A549 (cell line): Measurements from ENCODE around the gene ZIC4.

Experiments used
- CBX2 ChIP-seq: fragments of 200-600 bp; sonication (generic); IDR thresholded peaks from 2 replicates; pipeline ENCODE4 v1.6.1; 2016; ENCODE audit warnings: low read depth, mild to moderate bottlenecking, borderline replicate concordance
- CEBPB ChIP-seq, 2 experiments: fragments of >200 bp in 1 of 2; sonication (Bioruptor Twin) in 1 of 2; formaldehyde crosslinking in 1 of 2; IDR thresholded peaks; 2 replicates each; pipeline ENCODE4 v1.6.1; 2012 to 2016
- CHD4 ChIP-seq: fragments of 200-600 bp; sonication (generic); IDR thresholded peaks from 2 replicates; pipeline ENCODE4 v1.6.1; 2016; ENCODE audit warnings: antibody characterized with exemption, mild to moderate bottlenecking, borderline replicate concordance
- EHMT2 ChIP-seq: fragments of 200-600 bp; sonication (generic); IDR thresholded peaks from 2 replicates; pipeline ENCODE4 v1.6.1; 2016; ENCODE audit warnings: antibody characterized with exemption, low read depth, mild to moderate bottlenecking, moderate library complexity
- EP300 ChIP-seq, 2 experiments: fragments of >200 bp; sonication (Bioruptor Twin); formaldehyde crosslinking; IDR thresholded peaks; 2 replicates in 1 of 2; 3 replicates in 1 of 2; pipeline ENCODE4 v1.6.1; 2016 to 2017
- GATA3 ChIP-seq: IDR thresholded peaks from 2 replicates; pipeline ENCODE4 v1.6.1; 2012; ENCODE audit warnings: borderline replicate concordance
- MYC ChIP-seq: IDR thresholded peaks from 2 replicates; pipeline ENCODE4 v1.6.1; 2012; ENCODE audit warnings: mild to moderate bottlenecking, inconsistent platforms, low read length, improper control_type of control experiment, borderline replicate concordance
- POLR2A ChIP-seq: IDR thresholded peaks from 2 replicates; pipeline ENCODE4 v1.6.1; 2012; ENCODE audit warnings: mild to moderate bottlenecking, low read length
- RAD21 ChIP-seq, 2 experiments: fragments of >200 bp in 1 of 2; sonication (Bioruptor Twin) in 1 of 2; formaldehyde crosslinking in 1 of 2; IDR thresholded peaks in 1 of 2; conservative IDR thresholded peaks in 1 of 2; 2 replicates in 1 of 2; 3 replicates in 1 of 2; pipeline ENCODE4 v1.6.1; 2012 to 2018; ENCODE audit warnings: inconsistent platforms in 1 of 2
- SREBF2 ChIP-seq: fragments of 450-650 bp; IDR thresholded peaks from 2 replicates; pipeline ENCODE4 v1.6.1; 2014; ENCODE audit warnings: mild to moderate bottlenecking, moderate library complexity
- TF ChIP-seq, protein P1 (sequence below): IDR thresholded peaks from 2 replicates; pipeline ENCODE4 v1.6.1; 2012; ENCODE audit warnings: low read depth, borderline replicate concordance
- TF ChIP-seq, protein P2 (sequence below): fragments of >200 bp; sonication (Bioruptor Twin); formaldehyde crosslinking; IDR thresholded peaks from 3 replicates; pipeline ENCODE4 v1.5.1; 2016
- TF ChIP-seq, protein P3 (sequence below): fragments of 200-600 bp; sonication (generic); IDR thresholded peaks from 2 replicates; pipeline ENCODE4 v1.6.1; 2016; ENCODE audit warnings: antibody characterized with exemption, mild to moderate bottlenecking, moderate library complexity

DNA sequence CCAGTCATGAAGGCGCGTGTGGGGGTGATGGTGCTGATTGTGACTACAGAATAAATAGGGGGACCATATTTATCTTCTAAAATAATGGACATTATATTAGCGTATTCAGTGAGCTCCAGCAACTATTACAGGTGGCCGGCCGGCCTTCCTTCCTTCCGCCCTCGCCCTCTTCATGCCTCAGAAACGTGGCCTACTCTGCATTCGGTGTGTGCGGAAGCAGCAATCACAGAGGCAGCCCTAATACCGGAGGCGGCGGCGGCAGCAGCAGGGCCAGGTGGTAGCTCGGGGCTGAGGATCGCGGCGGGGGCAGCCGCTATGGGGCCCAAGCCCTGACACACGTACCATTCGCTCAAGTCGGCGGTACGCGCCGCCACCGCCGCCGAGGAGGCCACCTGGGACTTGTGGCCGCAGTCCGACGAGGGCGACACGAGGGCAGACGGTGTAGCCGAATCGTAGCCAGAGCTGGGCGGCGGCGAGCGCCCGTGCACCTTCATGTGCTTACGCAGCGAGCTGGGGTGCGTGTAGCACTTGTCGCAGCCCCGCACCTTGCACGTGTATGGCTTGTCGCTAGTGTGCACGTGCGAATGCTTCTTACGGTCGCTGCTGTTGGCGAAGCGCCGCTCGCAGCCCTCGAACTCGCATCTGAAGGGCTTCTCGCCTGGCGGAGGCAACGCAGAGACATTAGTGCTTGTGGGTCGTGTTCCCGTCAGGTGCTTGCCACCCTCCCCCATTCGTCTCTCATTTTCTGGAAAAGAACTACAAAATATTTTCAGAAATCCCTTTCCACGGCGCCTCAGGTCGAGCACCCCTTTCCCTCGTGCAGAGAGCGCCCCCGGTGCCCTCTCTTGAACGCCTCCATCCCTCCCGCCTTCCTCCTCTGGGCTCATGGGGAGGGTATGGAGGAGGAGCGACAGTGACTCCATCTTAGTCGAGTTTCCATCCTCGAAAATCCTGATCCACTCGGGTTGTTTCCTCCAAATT is 15.5 kb downstream of the ZIC4 start:
- no peak for TF ChIP-seq MYC
- TF ChIP-seq, protein P1, sequence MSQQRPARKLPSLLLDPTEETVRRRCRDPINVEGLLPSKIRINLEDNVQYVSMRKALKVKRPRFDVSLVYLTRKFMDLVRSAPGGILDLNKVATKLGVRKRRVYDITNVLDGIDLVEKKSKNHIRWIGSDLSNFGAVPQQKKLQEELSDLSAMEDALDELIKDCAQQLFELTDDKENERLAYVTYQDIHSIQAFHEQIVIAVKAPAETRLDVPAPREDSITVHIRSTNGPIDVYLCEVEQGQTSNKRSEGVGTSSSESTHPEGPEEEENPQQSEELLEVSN = no peak
- TF ChIP-seq POLR2A = no peak
- TF ChIP-seq, protein P2, sequence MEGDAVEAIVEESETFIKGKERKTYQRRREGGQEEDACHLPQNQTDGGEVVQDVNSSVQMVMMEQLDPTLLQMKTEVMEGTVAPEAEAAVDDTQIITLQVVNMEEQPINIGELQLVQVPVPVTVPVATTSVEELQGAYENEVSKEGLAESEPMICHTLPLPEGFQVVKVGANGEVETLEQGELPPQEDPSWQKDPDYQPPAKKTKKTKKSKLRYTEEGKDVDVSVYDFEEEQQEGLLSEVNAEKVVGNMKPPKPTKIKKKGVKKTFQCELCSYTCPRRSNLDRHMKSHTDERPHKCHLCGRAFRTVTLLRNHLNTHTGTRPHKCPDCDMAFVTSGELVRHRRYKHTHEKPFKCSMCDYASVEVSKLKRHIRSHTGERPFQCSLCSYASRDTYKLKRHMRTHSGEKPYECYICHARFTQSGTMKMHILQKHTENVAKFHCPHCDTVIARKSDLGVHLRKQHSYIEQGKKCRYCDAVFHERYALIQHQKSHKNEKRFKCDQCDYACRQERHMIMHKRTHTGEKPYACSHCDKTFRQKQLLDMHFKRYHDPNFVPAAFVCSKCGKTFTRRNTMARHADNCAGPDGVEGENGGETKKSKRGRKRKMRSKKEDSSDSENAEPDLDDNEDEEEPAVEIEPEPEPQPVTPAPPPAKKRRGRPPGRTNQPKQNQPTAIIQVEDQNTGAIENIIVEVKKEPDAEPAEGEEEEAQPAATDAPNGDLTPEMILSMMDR = no peak
- TF ChIP-seq EHMT2 = no peak
- TF ChIP-seq, protein P3, sequence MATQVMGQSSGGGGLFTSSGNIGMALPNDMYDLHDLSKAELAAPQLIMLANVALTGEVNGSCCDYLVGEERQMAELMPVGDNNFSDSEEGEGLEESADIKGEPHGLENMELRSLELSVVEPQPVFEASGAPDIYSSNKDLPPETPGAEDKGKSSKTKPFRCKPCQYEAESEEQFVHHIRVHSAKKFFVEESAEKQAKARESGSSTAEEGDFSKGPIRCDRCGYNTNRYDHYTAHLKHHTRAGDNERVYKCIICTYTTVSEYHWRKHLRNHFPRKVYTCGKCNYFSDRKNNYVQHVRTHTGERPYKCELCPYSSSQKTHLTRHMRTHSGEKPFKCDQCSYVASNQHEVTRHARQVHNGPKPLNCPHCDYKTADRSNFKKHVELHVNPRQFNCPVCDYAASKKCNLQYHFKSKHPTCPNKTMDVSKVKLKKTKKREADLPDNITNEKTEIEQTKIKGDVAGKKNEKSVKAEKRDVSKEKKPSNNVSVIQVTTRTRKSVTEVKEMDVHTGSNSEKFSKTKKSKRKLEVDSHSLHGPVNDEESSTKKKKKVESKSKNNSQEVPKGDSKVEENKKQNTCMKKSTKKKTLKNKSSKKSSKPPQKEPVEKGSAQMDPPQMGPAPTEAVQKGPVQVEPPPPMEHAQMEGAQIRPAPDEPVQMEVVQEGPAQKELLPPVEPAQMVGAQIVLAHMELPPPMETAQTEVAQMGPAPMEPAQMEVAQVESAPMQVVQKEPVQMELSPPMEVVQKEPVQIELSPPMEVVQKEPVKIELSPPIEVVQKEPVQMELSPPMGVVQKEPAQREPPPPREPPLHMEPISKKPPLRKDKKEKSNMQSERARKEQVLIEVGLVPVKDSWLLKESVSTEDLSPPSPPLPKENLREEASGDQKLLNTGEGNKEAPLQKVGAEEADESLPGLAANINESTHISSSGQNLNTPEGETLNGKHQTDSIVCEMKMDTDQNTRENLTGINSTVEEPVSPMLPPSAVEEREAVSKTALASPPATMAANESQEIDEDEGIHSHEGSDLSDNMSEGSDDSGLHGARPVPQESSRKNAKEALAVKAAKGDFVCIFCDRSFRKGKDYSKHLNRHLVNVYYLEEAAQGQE = no peak
- no peak for TF ChIP-seq EP300 (IDR thresholded peaks at IDR 0.05)
- TF ChIP-seq CBX2 = no peak
- TF ChIP-seq GATA3 = no peak
- TF ChIP-seq CHD4 = no peak
- no peak for TF ChIP-seq SREBF2
- TF ChIP-seq CEBPB (IDR thresholded peaks at IDR 0.05) = no peak
- TF ChIP-seq RAD21 (conservative IDR thresholded peaks at IDR 0.05 in 1 of 2, IDR thresholded peaks at IDR 0.05 in 1 of 2) = no peak
